Sigmoid colon (tissue), 4 donors: ENCODE measurements around the gene CELSR2.

Experiments used
- CTCF ChIP-seq, 4 experiments: fragments of 450-650 bp in 3 of 4; fragments of 200-600 bp in 1 of 4; IDR thresholded peaks; one replicate each; pipeline ENCODE4 v1.5.1; 2016 to 2019; ENCODE audit warnings: antibody characterized with exemption in 4 of 4, mild to moderate bottlenecking in 3 of 4, moderate library complexity in 2 of 4
- EP300 ChIP-seq, 4 donors: sonication (generic); formaldehyde crosslinking; IDR thresholded peaks; one replicate each; pipeline ENCODE4 v1.6.1; 2017; ENCODE audit warnings: antibody characterized with exemption in 4 of 4
- POLR2A ChIP-seq, 2 donors: fragments of 450-650 bp; IDR thresholded peaks; one replicate each; pipeline ENCODE4 v1.6.1; 2016; ENCODE audit warnings: antibody characterized with exemption in 2 of 2, mild to moderate bottlenecking in 2 of 2, moderate library complexity in 2 of 2
- POLR2AphosphoS5 ChIP-seq, 4 donors: sonication (generic); formaldehyde crosslinking; IDR thresholded peaks; one replicate each; pipeline ENCODE4 v1.6.1; 2017; ENCODE audit warnings: antibody characterized with exemption in 4 of 4

DNA sequence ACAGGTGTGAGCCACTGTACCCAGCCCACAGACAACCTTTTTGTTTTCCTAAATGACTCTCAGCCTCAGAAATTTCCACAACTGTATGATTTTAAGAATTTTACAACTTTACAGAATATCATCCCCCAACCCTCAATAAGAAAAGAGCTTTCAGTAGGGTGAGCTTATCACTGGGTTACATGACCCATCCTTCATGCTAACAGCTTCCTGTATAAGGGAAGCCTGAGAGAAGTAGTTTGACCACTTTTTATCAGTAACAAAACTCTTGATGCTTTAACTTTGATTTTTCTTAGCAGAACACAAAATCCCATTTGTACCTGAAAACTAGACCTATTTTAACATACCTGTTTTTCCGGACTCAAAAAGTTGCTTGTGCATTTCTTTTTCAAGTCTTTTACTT, 67.2 kb downstream of the CELSR2 start:
- no peak for TF ChIP-seq CTCF (IDR thresholded peaks at IDR 0.05)
- no peak for TF ChIP-seq EP300 (IDR thresholded peaks at IDR 0.05)
- TF ChIP-seq POLR2AphosphoS5 (IDR thresholded peaks at IDR 0.05) = no peak
- no peak for TF ChIP-seq POLR2A (IDR thresholded peaks at IDR 0.05)
